ENCODE results near the gene TEAD1.

Gene TEAD1

DNA sequence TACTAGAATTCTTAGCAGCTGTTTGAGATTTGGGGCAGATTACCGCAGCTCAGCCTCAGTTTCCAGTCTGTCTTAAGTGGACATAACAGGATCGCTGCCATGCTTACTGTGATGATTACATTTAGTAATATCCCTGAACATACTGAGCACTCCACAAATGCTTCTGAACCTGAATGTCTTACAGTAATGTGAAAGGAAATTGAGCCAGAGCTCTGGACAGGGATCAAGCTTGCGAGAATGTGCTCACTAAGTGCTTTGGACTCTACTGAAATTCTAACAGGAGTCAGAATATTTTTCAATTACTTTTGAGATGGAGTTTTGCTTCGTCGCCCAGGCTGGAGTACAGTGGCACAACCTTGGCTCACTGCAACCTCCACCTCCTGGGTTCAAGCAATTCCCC lies 216.3 kb downstream of the TEAD1 start:
- DNase-seq (ENCODE audit: low read depth) = no peak
- TF ChIP-seq CTCF (IDR thresholded peaks at IDR 0.05; ENCODE audit: insufficient read depth, low read depth, low read length, missing control alignments) = no peak
- H3K4me3 ChIP-seq (ENCODE audit: low read length) = no peak overlapping the region

DNA sequence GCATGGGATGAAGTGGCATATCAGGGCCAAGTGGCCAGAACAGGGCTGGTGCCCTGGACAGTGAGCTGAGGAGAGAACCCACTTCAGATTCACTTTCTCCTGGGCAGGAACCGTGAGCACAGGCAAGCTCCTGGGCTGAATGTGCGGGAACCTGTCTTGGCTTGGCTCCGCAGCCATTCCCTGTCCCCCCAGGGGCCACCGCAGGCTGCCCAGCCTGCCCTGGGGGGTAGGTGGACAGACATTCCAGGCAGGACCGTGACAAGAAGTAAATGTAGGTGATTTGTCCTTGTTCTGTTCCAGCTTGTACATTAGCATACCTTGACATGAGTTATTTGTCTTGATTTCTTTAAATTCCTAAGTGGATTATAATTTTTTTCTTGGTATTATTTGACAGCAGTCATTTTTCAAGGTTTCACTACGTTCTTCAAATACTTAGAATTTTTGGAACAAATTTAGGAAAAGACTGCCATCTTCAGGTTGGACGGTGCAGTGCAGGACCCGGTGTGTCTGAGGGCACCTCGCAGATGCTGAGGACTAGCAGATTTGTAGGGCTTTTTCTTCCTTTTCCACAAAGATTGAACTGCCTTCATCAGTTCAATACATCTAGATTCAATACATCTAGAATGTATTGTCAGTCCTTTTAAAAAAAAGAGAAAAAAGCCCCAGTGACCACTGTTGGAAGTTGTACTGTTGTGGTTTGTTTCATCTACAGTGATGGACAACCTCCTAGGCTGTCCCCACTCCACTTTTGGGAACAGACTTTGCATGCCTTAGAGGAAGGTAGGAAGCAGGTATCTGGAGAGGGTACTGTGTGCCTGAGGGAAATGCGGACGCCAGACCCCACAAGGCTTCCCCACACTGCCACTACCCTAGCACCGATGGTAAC lies 219.8 kb downstream of the TEAD1 start:
- DNase-seq (ENCODE audit: low read depth) = peak; percentile 55

GRCh38 chr11:12897390-12897789 lies 223.2 kb downstream of the TEAD1 start:
- no peak for DNase-seq (ENCODE audit: low read depth)
- no peak overlapping the region for H3K4me3 ChIP-seq (ENCODE audit: low read length)
- TF ChIP-seq CTCF (IDR thresholded peaks at IDR 0.05; ENCODE audit: insufficient read depth, low read depth, low read length, missing control alignments) = no peak

More for the DNA sequence above, 219.8 kb downstream of the TEAD1 start:
- H3K4me3 ChIP-seq (ENCODE audit: low read length) = no peak overlapping the region
- TF ChIP-seq CTCF (IDR thresholded peaks at IDR 0.05; ENCODE audit: insufficient read depth, low read depth, low read length, missing control alignments) = peak; percentile 81

- peak; percentile 9 for DNase-seq (ENCODE audit: low read depth)
- TF ChIP-seq CTCF (IDR thresholded peaks at IDR 0.05; ENCODE audit: insufficient read depth, low read depth, low read length, missing control alignments) = no peak
- no peak overlapping the region for H3K4me3 ChIP-seq (ENCODE audit: low read length)
Observed at GRCh38 chr11:12897867-12898266, 223.6 kb downstream of the TEAD1 start.

GRCh38 chr11:12900496-12900895 lies 226.3 kb downstream of the TEAD1 start:
- DNase-seq (ENCODE audit: low read depth) = peak; percentile 91
- no peak overlapping the region for H3K4me3 ChIP-seq (ENCODE audit: low read length)

DNA sequence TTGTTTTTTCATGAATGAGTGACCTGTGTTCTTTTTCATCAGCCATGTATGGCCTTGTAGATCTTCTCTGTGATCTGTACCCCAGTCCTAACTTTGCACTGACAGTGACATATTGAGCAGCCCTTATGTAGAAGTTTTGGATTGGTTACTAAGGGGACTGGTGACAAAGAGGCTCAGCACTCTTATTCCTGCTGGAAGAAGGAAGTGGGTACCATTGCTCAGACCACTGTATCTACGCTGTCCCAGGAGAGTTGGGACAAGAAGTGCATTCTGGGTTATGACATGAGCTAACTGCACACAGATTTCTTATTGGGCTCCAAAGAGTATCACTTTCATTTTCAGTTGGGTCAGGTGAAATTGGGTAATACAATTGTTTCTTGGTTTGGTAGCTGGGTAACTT lies 227.1 kb downstream of the TEAD1 start:
- DNase-seq (ENCODE audit: low read depth) = no peak
- no peak overlapping the region for H3K4me3 ChIP-seq (ENCODE audit: low read length)
- no peak for TF ChIP-seq CTCF (IDR thresholded peaks at IDR 0.05; ENCODE audit: insufficient read depth, low read depth, low read length, missing control alignments)

More at GRCh38 chr11:12900496-12900895, 226.3 kb downstream of the TEAD1 start:
- no peak for TF ChIP-seq CTCF (IDR thresholded peaks at IDR 0.05; ENCODE audit: insufficient read depth, low read depth, low read length, missing control alignments)

Data from epithelial cell of esophagus (primary cell).